ENCODE results near the gene CCDC57. TPM values are rescaled to one million over a fixed set of nuclear protein-coding genes. Genes with fewer than 3 reads are reported as not detected.

CCDC57 gene
- total and polyA plus RNA-seq, 2 of the 4 experiments (the other 2 are of a cell fraction) = 7.3 to 31.3 TPM

- BruUV-seq (replicated peaks) = no TSS peak
- peaks cover 13% of the 10 kb centered on the region for H4K20me1 ChIP-seq (ENCODE audit: insufficient read depth, low read length)
Observed at GRCh38 chr17:82090549-82091263, 121.9 kb downstream of the CCDC57 start.

More at GRCh38 chr17:82090549-82091263, 121.9 kb downstream of the CCDC57 start:
- Histone ChIP-seq H3K4ac (ENCODE audit: low read depth, low read length) (no peak overlapping the region), H3K79me1 (ENCODE audit: low read depth in 1 of 2, low read length in 2 of 2) (peaks cover 0 to 21% of the 10 kb centered on the region in 2 experiments; a peak in 3 of 4 replicates), H3K18ac (ENCODE audit: low read depth, low read length) (no peak overlapping the region), H4K91ac (ENCODE audit: insufficient read depth, low read depth, low read length) (no peak overlapping the region), H3K4me3 (ENCODE audit: insufficient read depth, low read depth, low read length) (no peak overlapping the region), H3K4me2 (ENCODE audit: low read depth, low read length) (no peak overlapping the region), H2AK5ac (ENCODE audit: low read depth, low read length) (no peak overlapping the region), H3K56ac (ENCODE audit: extremely low read depth, insufficient read depth, low read length) (no peak overlapping the region), H3K4me1 (ENCODE audit: control insufficient read depth, insufficient read depth, low read length) (no peaks in the 10 kb centered on the region), H3K9me1 (ENCODE audit: insufficient read depth, low read length) (no peaks in the 10 kb centered on the region), H2BK20ac (ENCODE audit: low read depth, low read length) (no peak overlapping the region), H2BK120ac (ENCODE audit: low read depth, low read length) (no peak overlapping the region), H3K27me3 (ENCODE audit: control insufficient read depth, insufficient read depth, low read length) (no peaks in the 10 kb centered on the region), H3K36me3 (ENCODE audit: control insufficient read depth, insufficient read depth, low read length) (peaks cover 90% of the 10 kb centered on the region), H2BK15ac (ENCODE audit: low read depth, low read length) (no peak overlapping the region), H2AFZ (replicated peaks; ENCODE audit: low read length, poor library complexity) (no peak overlapping the region), H3K27ac (ENCODE audit: insufficient read depth, low read length) (no peak overlapping the region), H3K14ac (replicated peaks; ENCODE audit: low read depth, low read length) (no peak overlapping the region), H3K23ac (ENCODE audit: low read depth, low read length) (no peak overlapping the region), H4K5ac (ENCODE audit: low read depth, low read length) (no peak overlapping the region), H2AK9ac (replicated peaks; ENCODE audit: low read depth, low read length, poor library complexity) (no peak overlapping the region), H4K8ac (ENCODE audit: low read depth in 2 of 2, low read length in 2 of 2) (no peak overlapping the region), H3K9ac (ENCODE audit: low read depth, low read length) (no peak overlapping the region), H2BK5ac (ENCODE audit: low read depth, low read length, poor library complexity, severe bottlenecking) (no peak overlapping the region), H3K9me3 (ENCODE audit: control insufficient read depth, insufficient read depth, low read length) (no peaks in the 10 kb centered on the region)
- 97% methylated on average over 17 of the region's 29 CpGs; no CpG with 5 or more reads in 1 of the 2 experiments for WGBS, 2 experiments (ENCODE audit: extremely low coverage in 2 of 2, insufficient read length in 1 of 2)
- ATAC-seq (ENCODE audit: low read depth) (no peak), DNase-seq (no peak)
- in situ Hi-C loops (cut with MboI; ENCODE audit: low sequenced_read_pairs) (no loop called here), dilution Hi-C loops (cut with HindIII; ENCODE audit: low sequenced_read_pairs, unreplicated experiment) (no loop called here), intact Hi-C loops (cut with micrococcal nuclease) (no loop called here)
- POLR2A ChIA-PET (ENCODE audit: unreplicated experiment) = interaction anchor here (0.6 kb wide), 1 partner anchor 129 kb away, joined by 5 read pairs; no protein-coding TSS in a partner anchor
- CTCF ChIA-PET = no interaction called here
- TF ChIP-seq, protein P1, sequence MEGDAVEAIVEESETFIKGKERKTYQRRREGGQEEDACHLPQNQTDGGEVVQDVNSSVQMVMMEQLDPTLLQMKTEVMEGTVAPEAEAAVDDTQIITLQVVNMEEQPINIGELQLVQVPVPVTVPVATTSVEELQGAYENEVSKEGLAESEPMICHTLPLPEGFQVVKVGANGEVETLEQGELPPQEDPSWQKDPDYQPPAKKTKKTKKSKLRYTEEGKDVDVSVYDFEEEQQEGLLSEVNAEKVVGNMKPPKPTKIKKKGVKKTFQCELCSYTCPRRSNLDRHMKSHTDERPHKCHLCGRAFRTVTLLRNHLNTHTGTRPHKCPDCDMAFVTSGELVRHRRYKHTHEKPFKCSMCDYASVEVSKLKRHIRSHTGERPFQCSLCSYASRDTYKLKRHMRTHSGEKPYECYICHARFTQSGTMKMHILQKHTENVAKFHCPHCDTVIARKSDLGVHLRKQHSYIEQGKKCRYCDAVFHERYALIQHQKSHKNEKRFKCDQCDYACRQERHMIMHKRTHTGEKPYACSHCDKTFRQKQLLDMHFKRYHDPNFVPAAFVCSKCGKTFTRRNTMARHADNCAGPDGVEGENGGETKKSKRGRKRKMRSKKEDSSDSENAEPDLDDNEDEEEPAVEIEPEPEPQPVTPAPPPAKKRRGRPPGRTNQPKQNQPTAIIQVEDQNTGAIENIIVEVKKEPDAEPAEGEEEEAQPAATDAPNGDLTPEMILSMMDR (conservative IDR thresholded peaks at IDR 0.05; ENCODE audit: low read depth, low read length) = no peak
- TF ChIP-seq FOS (IDR thresholded peaks at IDR 0.05; ENCODE audit: low read depth, low read length) = no peak
- TF ChIP-seq BHLHE40 (IDR thresholded peaks at IDR 0.05; ENCODE audit: low read depth, low read length) = no peak
- TF ChIP-seq SMC3 (IDR thresholded peaks at IDR 0.05; ENCODE audit: low read depth, low read length) = no peak
- no peak for TF ChIP-seq USF2 (IDR thresholded peaks at IDR 0.05; ENCODE audit: low read depth, low read length)
- no peak for TF ChIP-seq MAFK (IDR thresholded peaks at IDR 0.05; ENCODE audit: low read depth, low read length)
- TF ChIP-seq MAZ (IDR thresholded peaks at IDR 0.05; ENCODE audit: borderline replicate concordance, low read depth, low read length) = no peak
- TF ChIP-seq CEBPB (IDR thresholded peaks at IDR 0.05; ENCODE audit: low read depth, low read length) = no peak
- TF ChIP-seq ELK1 (IDR thresholded peaks at IDR 0.05; ENCODE audit: borderline replicate concordance, low read depth, low read length) = no peak
- no peak for TF ChIP-seq MXI1 (IDR thresholded peaks at IDR 0.05; ENCODE audit: borderline replicate concordance, low read depth, low read length)
- no peak for TF ChIP-seq NFE2L2 (IDR thresholded peaks at IDR 0.05; ENCODE audit: low read depth, low read length)
- TF ChIP-seq CHD1 (IDR thresholded peaks at IDR 0.05; ENCODE audit: low read depth, low read length) = no peak
- no peak for TF ChIP-seq RFX5 (IDR thresholded peaks at IDR 0.05; ENCODE audit: low read depth, low read length)
- no peak for TF ChIP-seq RCOR1 (IDR thresholded peaks at IDR 0.05; ENCODE audit: insufficient replicate concordance, low read length)

Measured in IMR-90 (cell line).